ENCODE measurements around the gene AKAP13. TPM values are rescaled to one million over a fixed set of nuclear protein-coding genes. Genes with fewer than 3 reads are reported as not detected.
"Not testable (repeated sequence)": the region's sequence is repeated elsewhere in the genome, so short reads cannot be mapped to it uniquely, and the experiment has no call there.

AKAP13 gene
- polyA plus RNA-seq, 1 experiment, result 13.6 TPM

DNA sequence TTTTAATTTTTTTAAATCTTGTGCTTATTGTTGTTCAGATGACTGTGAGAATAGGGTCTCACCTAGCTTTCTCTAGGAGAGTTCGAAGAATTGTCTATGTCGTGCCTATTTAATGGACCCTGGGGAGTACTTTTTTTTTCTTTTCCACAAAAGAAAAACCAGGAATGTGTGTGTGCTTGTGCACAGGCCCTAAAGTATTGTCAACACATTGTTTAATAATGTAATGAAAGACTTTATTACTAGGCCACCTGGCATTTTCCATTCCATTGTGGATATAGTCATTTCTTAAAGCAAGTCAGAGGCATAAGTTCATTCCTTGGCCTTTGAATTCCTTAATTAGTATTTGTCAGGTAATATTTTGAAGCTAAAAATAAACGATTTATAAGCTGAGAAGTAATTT is 278.4 kb downstream of the AKAP13 start:
- Histone ChIP-seq H3K36me3 (ENCODE audit: control insufficient read depth, insufficient read depth, low read length) (peaks cover 4% of the 10 kb centered on the region), H3K4me3 (ENCODE audit: low read depth, low read length) (no peak overlapping the region), H3K27me3 (ENCODE audit: control insufficient read depth, insufficient read depth, low read length) (no peaks in the 10 kb centered on the region)
- TF ChIP-seq, protein P1, sequence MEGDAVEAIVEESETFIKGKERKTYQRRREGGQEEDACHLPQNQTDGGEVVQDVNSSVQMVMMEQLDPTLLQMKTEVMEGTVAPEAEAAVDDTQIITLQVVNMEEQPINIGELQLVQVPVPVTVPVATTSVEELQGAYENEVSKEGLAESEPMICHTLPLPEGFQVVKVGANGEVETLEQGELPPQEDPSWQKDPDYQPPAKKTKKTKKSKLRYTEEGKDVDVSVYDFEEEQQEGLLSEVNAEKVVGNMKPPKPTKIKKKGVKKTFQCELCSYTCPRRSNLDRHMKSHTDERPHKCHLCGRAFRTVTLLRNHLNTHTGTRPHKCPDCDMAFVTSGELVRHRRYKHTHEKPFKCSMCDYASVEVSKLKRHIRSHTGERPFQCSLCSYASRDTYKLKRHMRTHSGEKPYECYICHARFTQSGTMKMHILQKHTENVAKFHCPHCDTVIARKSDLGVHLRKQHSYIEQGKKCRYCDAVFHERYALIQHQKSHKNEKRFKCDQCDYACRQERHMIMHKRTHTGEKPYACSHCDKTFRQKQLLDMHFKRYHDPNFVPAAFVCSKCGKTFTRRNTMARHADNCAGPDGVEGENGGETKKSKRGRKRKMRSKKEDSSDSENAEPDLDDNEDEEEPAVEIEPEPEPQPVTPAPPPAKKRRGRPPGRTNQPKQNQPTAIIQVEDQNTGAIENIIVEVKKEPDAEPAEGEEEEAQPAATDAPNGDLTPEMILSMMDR (IDR thresholded peaks at IDR 0.05; ENCODE audit: insufficient read depth, low read depth, low read length), result no peak
- ChIA-PET POLR2A (no interaction called here), CTCF (interaction anchor here (0.6 kb wide), 2 partner anchors 39 to 43 kb away, joined by 3 to 4 read pairs; no protein-coding TSS in a partner anchor)
- DNase-seq (ENCODE audit: low read depth), result no peak

DNA sequence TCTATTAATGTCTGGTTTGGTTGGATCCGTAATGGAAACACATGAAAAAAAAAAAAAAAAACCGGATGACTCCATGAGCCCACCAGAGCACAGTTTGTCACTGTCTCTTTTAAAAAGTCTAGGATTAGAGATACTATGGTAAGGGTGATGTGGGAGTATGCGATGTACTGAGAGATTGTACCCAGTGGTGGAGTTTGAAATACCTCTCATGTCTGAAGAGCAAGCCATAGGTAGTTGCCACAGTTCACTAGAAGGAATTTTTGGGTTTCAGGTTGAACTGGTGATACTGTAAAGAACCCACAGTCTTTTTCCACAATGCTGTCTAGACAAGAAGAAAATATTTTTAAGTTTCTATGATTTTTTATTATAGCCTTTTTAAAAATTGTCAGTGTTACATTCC is 281.5 kb downstream of the AKAP13 start:
- H3K4me3 ChIP-seq (ENCODE audit: low read depth, low read length), result no peak overlapping the region
- H3K36me3 ChIP-seq (ENCODE audit: control insufficient read depth, insufficient read depth, low read length), result 0 out of 2 replicates have a peak, but pooled peaks cover 1% of the 10 kb centered on the region
- ChIA-PET POLR2A (no interaction called here), CTCF (interaction anchor here (2.5 kb wide), 1 partner anchor 11 kb away, joined by 7 read pairs; no protein-coding TSS in a partner anchor)
- TF ChIP-seq, protein P1 (IDR thresholded peaks at IDR 0.05; ENCODE audit: insufficient read depth, low read depth, low read length), result no peak
- H3K27me3 ChIP-seq (ENCODE audit: control insufficient read depth, insufficient read depth, low read length), result no peaks in the 10 kb centered on the region
- no peak for DNase-seq (ENCODE audit: low read depth)

DNA sequence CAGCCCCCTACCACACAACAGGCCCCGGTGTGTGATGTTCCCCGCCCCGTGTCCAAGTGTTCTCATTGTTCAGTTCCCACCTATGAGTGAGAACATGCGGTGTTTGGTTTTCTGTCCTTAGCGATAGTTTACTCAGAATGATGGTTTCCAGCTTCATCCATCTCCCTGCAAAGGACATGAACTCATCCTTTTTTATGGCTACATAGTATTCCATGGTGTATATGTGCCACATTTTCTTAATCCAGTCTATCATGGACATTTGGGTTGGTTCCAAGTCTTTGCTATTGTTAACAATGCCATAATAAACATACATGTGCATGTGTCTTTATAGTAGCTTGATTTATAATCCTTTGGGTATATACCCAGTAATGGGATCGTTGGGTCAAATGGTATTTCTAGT is 285.3 kb downstream of the AKAP13 start:
- DNase-seq (ENCODE audit: low read depth); H3K27me3 ChIP-seq (ENCODE audit: control insufficient read depth, insufficient read depth, low read length); CTCF ChIA-PET; H3K4me3 ChIP-seq (ENCODE audit: low read depth, low read length); POLR2A ChIA-PET; H3K36me3 ChIP-seq (ENCODE audit: control insufficient read depth, insufficient read depth, low read length): not testable (repeated sequence)

DNA sequence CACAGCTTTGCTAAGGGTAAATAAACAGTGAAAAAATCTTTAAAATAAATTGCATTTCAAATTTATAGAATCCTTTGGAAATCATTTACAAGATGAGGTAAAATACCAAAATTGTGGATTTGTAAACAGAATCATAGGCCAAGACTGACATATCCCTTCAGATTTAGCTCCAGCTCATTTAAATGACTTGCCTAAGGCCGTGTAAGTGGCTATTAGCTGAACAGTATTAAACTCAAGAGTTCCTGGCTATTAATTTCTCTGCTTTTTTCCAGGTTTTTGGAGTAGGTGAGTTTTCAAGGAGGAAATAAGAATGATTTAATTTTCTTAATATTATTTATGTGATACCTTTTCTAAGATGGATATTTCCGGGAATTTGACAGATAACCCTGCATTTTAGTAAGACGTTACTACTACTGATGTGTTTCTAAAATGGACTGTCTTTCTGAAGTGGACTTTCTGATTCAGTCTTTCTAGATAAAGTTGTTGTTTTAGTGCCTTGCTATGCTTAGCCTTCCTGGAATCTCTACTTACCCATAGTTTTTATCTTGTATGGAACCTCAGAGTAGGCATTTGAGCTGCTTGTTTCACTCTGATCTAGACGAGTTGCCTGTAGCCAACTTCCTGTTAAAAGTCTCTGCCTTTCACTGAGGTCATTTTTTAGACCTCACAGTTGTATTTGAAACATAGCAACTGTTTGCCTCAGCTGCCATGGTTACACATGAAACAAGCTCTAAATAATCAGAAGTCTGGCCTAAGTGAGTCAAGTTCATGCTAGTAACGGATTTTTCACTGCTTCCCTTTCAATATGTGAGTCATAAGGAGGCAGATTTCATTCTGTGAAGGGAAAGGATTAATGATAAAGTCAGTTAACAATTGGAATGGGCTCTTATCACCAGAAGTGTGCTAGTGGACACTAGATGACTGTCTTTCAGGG is 287.4 kb downstream of the AKAP13 start:
- Histone ChIP-seq H3K4me3 (ENCODE audit: low read depth, low read length) (no peak overlapping the region), H3K36me3 (ENCODE audit: control insufficient read depth, insufficient read depth, low read length) (no peaks in the 10 kb centered on the region), H3K27me3 (ENCODE audit: control insufficient read depth, insufficient read depth, low read length) (no peaks in the 10 kb centered on the region)
- TF ChIP-seq, protein P1 (IDR thresholded peaks at IDR 0.05; ENCODE audit: insufficient read depth, low read depth, low read length), result no peak
- POLR2A ChIA-PET, result interaction anchor here (0.7 kb wide), 1 partner anchor 361 kb away, joined by 3 read pairs; no protein-coding TSS in a partner anchor
- DNase-seq (ENCODE audit: low read depth), result peak; percentile 99
- CTCF ChIA-PET, result interaction anchor here (0.6 to 0.7 kb wide), 2 partner anchors 64 to 98 kb away, joined by 3 read pairs; no protein-coding TSS in a partner anchor

DNA sequence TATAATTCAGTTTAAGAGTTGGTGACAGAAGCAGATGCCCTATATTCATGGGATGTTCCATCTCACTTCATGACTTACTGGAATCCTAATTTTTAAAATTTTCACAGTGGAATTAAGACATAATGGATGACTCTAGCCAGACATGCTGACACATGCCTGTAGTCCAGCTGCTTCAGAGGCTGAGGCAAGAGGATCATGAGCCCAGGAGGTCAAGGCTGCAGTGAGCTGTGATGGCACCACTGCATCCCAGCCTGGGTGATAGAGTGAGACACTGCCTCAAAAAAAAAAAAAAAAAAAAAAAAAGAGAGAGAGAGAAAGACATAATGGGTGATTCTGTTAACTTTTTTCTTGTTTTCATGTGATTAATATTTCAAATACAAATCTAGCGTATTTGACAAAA is 290.8 kb downstream of the AKAP13 start:
- no peaks in the 10 kb centered on the region for H3K27me3 ChIP-seq (ENCODE audit: control insufficient read depth, insufficient read depth, low read length)
- H3K4me3 ChIP-seq (ENCODE audit: low read depth, low read length), result no peak overlapping the region
- TF ChIP-seq, protein P1 (IDR thresholded peaks at IDR 0.05; ENCODE audit: insufficient read depth, low read depth, low read length), result no peak
- no peaks in the 10 kb centered on the region for H3K36me3 ChIP-seq (ENCODE audit: control insufficient read depth, insufficient read depth, low read length)
- CTCF ChIA-PET, result no interaction called here
- POLR2A ChIA-PET, result no interaction called here
- no peak for DNase-seq (ENCODE audit: low read depth)

Data from BJ (cell line).